Activated CD4-positive, alpha-beta T cell treated with anti-CD3 and anti-CD28 coated beads, Interleukin-2, amount 10 ng/mL, durations not matched to agents 24 days and 14 days (primary cell): ENCODE results near the gene ESRRA. TPM values are rescaled to one million over a fixed set of nuclear protein-coding genes. Genes with fewer than 3 reads are reported as not detected.

ENCODE experiments used
- total RNA-seq: library from RNA; stranded (reverse); gene quantifications from 2 replicates; pipeline ENCODE4 v1.2.3, GENCODE V29; 2022

The ESRRA gene
- total RNA-seq, 1 donor from 2014 or later = 60.6 TPM

Other genes starting within 250 kb of the ESRRA start
- gene MACROD1, start 139.4 kb upstream of the ESRRA start, total RNA-seq = 28.6 and 29.6 TPM in 2 replicates
- gene STIP1, start 119.4 kb upstream of the ESRRA start, total RNA-seq = 521 and 535 TPM in 2 replicates
- 200 and 213 TPM in 2 replicates for gene FERMT3, start 98.8 kb upstream of the ESRRA start, total RNA-seq
- 29.8 and 31.7 TPM in 2 replicates for gene TRPT1, start 79.3 kb upstream of the ESRRA start, total RNA-seq
- 66.1 and 72.6 TPM in 2 replicates for gene NUDT22, start 79.2 kb upstream of the ESRRA start, total RNA-seq
- 19.9 and 20.0 TPM in 2 replicates for gene DNAJC4, start 75.0 kb upstream of the ESRRA start, total RNA-seq
- gene VEGFB, start 70.9 kb upstream of the ESRRA start, total RNA-seq = 65.4 and 66.7 TPM in 2 replicates
- 28.8 and 30.6 TPM in 2 replicates for gene FKBP2, start 64.4 kb upstream of the ESRRA start, total RNA-seq
- 284 TPM in 2 replicates for gene PPP1R14B, start 58.6 kb upstream of the ESRRA start, total RNA-seq
- 16.6 and 16.7 TPM in 2 replicates for gene PLCB3, start 54.0 kb upstream of the ESRRA start, total RNA-seq
- 34.0 and 35.5 TPM in 2 replicates for gene BAD, start 20.9 kb upstream of the ESRRA start, total RNA-seq
- gene GPR137, start 19.7 kb upstream of the ESRRA start, total RNA-seq = 45.6 and 47.6 TPM in 2 replicates
- 0.23 and 0.24 TPM in 2 replicates for gene KCNK4, start 14.2 kb upstream of the ESRRA start, total RNA-seq
- gene CATSPERZ, start 5.2 kb upstream of the ESRRA start, total RNA-seq = not detected in 2 replicates
- gene TRMT112, start 12.0 kb downstream of the ESRRA start, total RNA-seq = 319 and 320 TPM in 2 replicates
- 98.0 and 104 TPM in 2 replicates for gene PRDX5, start 12.6 kb downstream of the ESRRA start, total RNA-seq
- 116 and 119 TPM in 2 replicates for gene CCDC88B, start 34.7 kb downstream of the ESRRA start, total RNA-seq
- gene RPS6KA4, start 53.6 kb downstream of the ESRRA start, total RNA-seq = 46.3 and 48.6 TPM in 2 replicates